Mammary epithelial cell (primary cell): ENCODE data around the gene PDE4C.

ENCODE experiments used
- CTCF ChIP-seq, 2 donors: IDR thresholded peaks in 1 of 2; conservative IDR thresholded peaks in 1 of 2; 2 replicates each; pipeline ENCODE4 v1.5.1; 2011 to 2012; ENCODE audit warnings: inconsistent platforms in 2 of 2, low read length in 2 of 2, mild to moderate bottlenecking in 2 of 2, control low read depth in 1 of 2, low read depth in 1 of 2; ENCODE audit not compliant: insufficient read depth in 1 of 2; ENCODE audit errors: extremely low read depth in 1 of 2
- EZH2 ChIP-seq: IDR thresholded peaks from 2 replicates; pipeline ENCODE4 v1.6.1; 2012; ENCODE audit warnings: low read length, inconsistent platforms, borderline replicate concordance

GRCh38 chr19:18225702-18226468, at the start of gene PDE4C:
- TF ChIP-seq CTCF (conservative IDR thresholded peaks at IDR 0.05 in 1 of 2, IDR thresholded peaks at IDR 0.05 in 1 of 2; ENCODE audit: extremely low read depth in 1 of 2, insufficient read depth in 1 of 2, low read depth in 1 of 2, low read length in 2 of 2): no peak
- no peak for TF ChIP-seq EZH2
